ENCODE results near the gene SNAPC5.
"Not testable (repeated sequence)": the region's sequence is repeated elsewhere in the genome, so short reads cannot be mapped to it uniquely, and the experiment has no call there.

The SNAPC5 gene

GRCh38 chr15:66497502-66498455 lies at the start of gene SNAPC5:
Gene SNAPC5 (minus strand): TSS chr15:66497762. CDS start chr15:66497731, 31 bp downstream.
- peak; percentile 96 for DNase-seq (ENCODE audit: low spot score)

- no peak for DNase-seq (ENCODE audit: low spot score)
Measured at GRCh38 chr15:66545255-66545654, 47.7 kb upstream of the SNAPC5 start.

GRCh38 chr15:66542896-66543295 lies 45.3 kb upstream of the SNAPC5 start:
- no peak for DNase-seq (ENCODE audit: low spot score)

GRCh38 chr15:66535056-66535455 lies 37.5 kb upstream of the SNAPC5 start:
- DNase-seq (ENCODE audit: low spot score), result no peak

GRCh38 chr15:66524838-66525237 lies 27.3 kb upstream of the SNAPC5 start:
- DNase-seq (ENCODE audit: low spot score), result no peak

GRCh38 chr15:66523926-66524325 lies 26.4 kb upstream of the SNAPC5 start:
- DNase-seq (ENCODE audit: low spot score), result no peak

GRCh38 chr15:66515901-66516322 lies 18.4 kb upstream of the SNAPC5 start:
- DNase-seq (ENCODE audit: low spot score), result no peak

GRCh38 chr15:66514586-66514985 lies 17.0 kb upstream of the SNAPC5 start:
- DNase-seq (ENCODE audit: low spot score), result no peak

GRCh38 chr15:66508293-66508883 lies 10.8 kb upstream of the SNAPC5 start:
- DNase-seq (ENCODE audit: low spot score), result no peak

- no peak for DNase-seq (ENCODE audit: low spot score)
Measured at GRCh38 chr15:66505818-66506217, 8.3 kb upstream of the SNAPC5 start.

GRCh38 chr15:66505430-66505811 lies 7.9 kb upstream of the SNAPC5 start:
- no peak for DNase-seq (ENCODE audit: low spot score)

- peak; percentile 89 for DNase-seq (ENCODE audit: low spot score)
Measured at GRCh38 chr15:66504563-66505429, 7.2 kb upstream of the SNAPC5 start, which contains the start of the genes RPL4 and ZWILCH. Gene RPL4 (minus strand): TSS chr15:66504855. CDS start chr15:66504790, 65 bp downstream. Gene ZWILCH (plus strand): TSS chr15:66505326. CDS start chr15:66505339, 13 bp downstream.

GRCh38 chr15:66503780-66504562 lies 6.4 kb upstream of the SNAPC5 start:
- DNase-seq (ENCODE audit: low spot score), result no peak

- not testable (repeated sequence) for DNase-seq (ENCODE audit: low spot score)
Measured at GRCh38 chr15:66503041-66503648, 5.6 kb upstream of the SNAPC5 start.

GRCh38 chr15:66502491-66502890 lies 4.9 kb upstream of the SNAPC5 start:
- DNase-seq (ENCODE audit: low spot score), result no peak

- not testable (repeated sequence) for DNase-seq (ENCODE audit: low spot score)
Measured at GRCh38 chr15:66500346-66500745, 2.8 kb upstream of the SNAPC5 start.

GRCh38 chr15:66498501-66499386 lies 1.2 kb upstream of the SNAPC5 start:
- DNase-seq (ENCODE audit: low spot score), result no peak

GRCh38 chr15:66496951-66497501 lies 536 bp downstream of the SNAPC5 start:
- DNase-seq (ENCODE audit: low spot score), result no peak

GRCh38 chr15:66494262-66494661 lies 3.3 kb downstream of the SNAPC5 start:
- no peak for DNase-seq (ENCODE audit: low spot score)

All from left forelimb (tissue), 1 donor.